HL-60 (cell line): ENCODE measurements around the gene LIPI.

Source experiments
- POLR2AphosphoS5 ChIP-seq: IDR thresholded peaks from 2 replicates; pipeline ENCODE4 v1.6.1; 2012; ENCODE audit warnings: low read depth
- SPI1 ChIP-seq: IDR thresholded peaks from 2 replicates; pipeline ENCODE4 v1.6.1; 2012; ENCODE audit warnings: low read depth, mild to moderate bottlenecking, borderline replicate concordance
- TF ChIP-seq, protein P1 (sequence below): IDR thresholded peaks from one replicate; pipeline ENCODE4 v1.5.1; 2011; ENCODE audit warnings: low read length, control low read depth, inconsistent platforms; ENCODE audit not compliant: insufficient read depth

DNA sequence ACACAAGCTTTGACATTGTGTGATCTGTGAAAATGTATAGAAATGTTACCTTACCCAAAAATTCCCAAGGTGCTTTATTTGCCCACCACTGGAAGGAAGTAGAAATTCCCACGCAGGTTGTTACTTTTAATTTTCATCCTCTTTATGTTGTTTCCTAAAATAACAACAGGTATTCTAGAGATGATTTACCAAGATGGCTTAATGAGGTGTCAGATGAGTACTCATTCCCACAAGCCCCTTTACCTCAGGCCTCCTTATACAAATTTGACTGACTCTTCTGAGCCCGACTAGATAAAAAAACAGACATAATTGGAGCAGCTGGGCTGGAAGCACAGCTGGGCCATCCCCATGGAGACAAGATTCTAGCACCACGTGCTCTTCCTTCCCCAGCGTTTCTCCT lies 114.6 kb downstream of the LIPI start:
- TF ChIP-seq, protein P1, sequence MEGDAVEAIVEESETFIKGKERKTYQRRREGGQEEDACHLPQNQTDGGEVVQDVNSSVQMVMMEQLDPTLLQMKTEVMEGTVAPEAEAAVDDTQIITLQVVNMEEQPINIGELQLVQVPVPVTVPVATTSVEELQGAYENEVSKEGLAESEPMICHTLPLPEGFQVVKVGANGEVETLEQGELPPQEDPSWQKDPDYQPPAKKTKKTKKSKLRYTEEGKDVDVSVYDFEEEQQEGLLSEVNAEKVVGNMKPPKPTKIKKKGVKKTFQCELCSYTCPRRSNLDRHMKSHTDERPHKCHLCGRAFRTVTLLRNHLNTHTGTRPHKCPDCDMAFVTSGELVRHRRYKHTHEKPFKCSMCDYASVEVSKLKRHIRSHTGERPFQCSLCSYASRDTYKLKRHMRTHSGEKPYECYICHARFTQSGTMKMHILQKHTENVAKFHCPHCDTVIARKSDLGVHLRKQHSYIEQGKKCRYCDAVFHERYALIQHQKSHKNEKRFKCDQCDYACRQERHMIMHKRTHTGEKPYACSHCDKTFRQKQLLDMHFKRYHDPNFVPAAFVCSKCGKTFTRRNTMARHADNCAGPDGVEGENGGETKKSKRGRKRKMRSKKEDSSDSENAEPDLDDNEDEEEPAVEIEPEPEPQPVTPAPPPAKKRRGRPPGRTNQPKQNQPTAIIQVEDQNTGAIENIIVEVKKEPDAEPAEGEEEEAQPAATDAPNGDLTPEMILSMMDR, result no peak
- TF ChIP-seq SPI1 (no peak), POLR2AphosphoS5 (no peak)
